RPMI7951 (cell line): ENCODE results near the gene NSUN7. TPM values are rescaled to one million over a fixed set of nuclear protein-coding genes. Genes with fewer than 3 reads are reported as not detected.

Experiments
- DNase-seq: peaks from one replicate; pipeline ENCODE4 v3.0.0-alpha.2; 2012; ENCODE audit warnings: low read depth
- total RNA-seq: library from RNA; depleted of rRNA; stranded (reverse); fragments of >200 nt; shearing (Covaris generic); gene quantifications from 2 replicates; pipeline ENCODE4 v1.2.3, GENCODE V29; 2014; rRNA removed

Gene NSUN7
- total RNA-seq, 1 experiment from 2014 or later: 0.24 TPM

GRCh38 chr4:40848251-40848650 is 98.5 kb downstream of the NSUN7 start:
- no peak for DNase-seq

- DNase-seq: no peak
These were observed 99.2 kb downstream of the NSUN7 start for GRCh38 chr4:40848940-40849339.

- peak; percentile 41 for DNase-seq
These were observed 100.7 kb downstream of the NSUN7 start for GRCh38 chr4:40850496-40850895.

- DNase-seq: no peak
These were observed 106.6 kb downstream of the NSUN7 start for GRCh38 chr4:40856277-40856839.

- DNase-seq: no peak
These were observed 107.1 kb downstream of the NSUN7 start for GRCh38 chr4:40856840-40857362.

GRCh38 chr4:40857956-40858355 is 108.2 kb downstream of the NSUN7 start:
- no peak for DNase-seq

GRCh38 chr4:40858962-40859361 is 109.2 kb downstream of the NSUN7 start:
- no peak for DNase-seq

Other genes starting within 250 kb of the NSUN7 start
- gene RBM47, start 120.1 kb upstream of the NSUN7 start, total RNA-seq: 7.0 and 8.5 TPM in 2 replicates